Left ventricle myocardium inferior (tissue), 1 donor: ENCODE data around the gene HMCN2. TPM values are rescaled to one million over a fixed set of nuclear protein-coding genes. Genes with fewer than 3 reads are reported as not detected.
A peak's percentile ranks its signal among the peaks of the same experiment; 100 is the strongest.

Experiments
- DNase-seq: peaks from one replicate; pipeline ENCODE4 v3.0.0-alpha.2; 2020
- H3K27ac ChIP-seq: fragments of 200-600 bp; replicated peaks from 2 replicates; pipeline ENCODE4 v1.8.0; 2021
- H3K27me3 ChIP-seq: fragments of 200-600 bp; 2 replicates; pipeline ENCODE4 v1.8.0; 2021; ENCODE audit warnings: low read depth
- H3K36me3 ChIP-seq: fragments of 200-600 bp; 2 replicates; pipeline ENCODE4 v1.8.0; 2021
- H3K4me1 ChIP-seq: fragments of 200-600 bp; 2 replicates; pipeline ENCODE4 v1.8.0; 2021
- H3K4me3 ChIP-seq: fragments of 200-600 bp; 2 replicates; pipeline ENCODE4 v1.8.0; 2021; ENCODE audit warnings: mild to moderate bottlenecking, moderate library complexity
- H3K9me3 ChIP-seq: fragments of 200-600 bp; replicated peaks from 2 replicates; pipeline ENCODE4 v1.8.0; 2021
- intact Hi-C: fragments of 100-400 bp; cut with micrococcal nuclease; formaldehyde crosslinking; loops from one replicate; pipeline ENCODE4 v1.11.0; 2022
- total RNA-seq: library from RNA; stranded (reverse); fragmentation: NEBNext Ultra II Directional; extraction: Animal tissue kit (Norgen Biotek cat#: 25700); gene quantifications from one replicate; pipeline ENCODE4 v1.2.1, GENCODE V29; 2021
- TF ChIP-seq, protein P1 (sequence below): fragments of 200-600 bp; IDR thresholded peaks from 2 replicates; pipeline ENCODE4 v1.8.0; 2021; ENCODE audit warnings: antibody characterized with exemption, mild to moderate bottlenecking, borderline replicate concordance
- donor health status: DM: no; HTN: yes; CAD: no; lungs with severe emphysema.

Gene HMCN2
- total RNA-seq, 1 donor from 2014 or later, result 5.5 TPM

DNA sequence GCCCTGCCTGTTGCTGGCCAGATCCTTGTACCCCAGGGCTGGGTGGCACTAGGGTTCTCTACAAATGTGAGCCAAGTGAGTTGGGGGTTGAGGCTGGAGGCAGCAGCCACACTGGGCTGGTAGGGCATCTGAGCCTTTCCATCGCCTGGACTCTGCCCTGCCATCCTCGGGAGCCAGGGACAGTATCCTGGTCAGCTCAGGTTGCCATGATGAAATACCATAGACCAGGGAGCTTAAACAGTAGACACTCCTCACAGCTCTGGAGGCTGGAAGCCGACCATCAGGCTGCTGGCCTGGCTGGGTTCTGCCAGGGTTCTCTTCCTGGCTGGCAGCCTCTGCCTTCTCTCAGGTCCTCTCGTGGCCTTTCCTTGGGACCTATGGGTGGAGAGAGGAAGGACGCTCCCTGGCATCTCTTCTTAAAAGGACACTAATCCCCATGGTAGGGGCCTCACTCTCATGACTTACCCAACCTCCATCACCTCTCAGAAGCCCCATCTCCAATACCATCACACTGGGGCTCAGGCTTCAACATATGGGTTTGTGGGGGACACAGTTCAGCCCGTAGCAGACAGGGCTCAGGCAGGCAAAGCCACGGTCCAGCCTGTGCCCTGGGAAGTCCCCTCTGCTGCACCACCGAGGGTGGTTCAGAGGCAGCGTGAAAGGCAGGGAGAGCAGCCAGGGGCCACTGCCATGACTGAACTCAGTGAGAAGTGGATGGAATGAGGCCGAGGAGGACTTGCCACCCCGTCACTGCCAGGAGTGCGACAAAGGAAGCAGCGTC is 50.1 kb downstream of the HMCN2 start:
- peaks cover 22% of the 10 kb centered on the region for H3K4me1 ChIP-seq
- H3K9me3 ChIP-seq, result no peaks in the 10 kb centered on the region
- TF ChIP-seq, protein P1, sequence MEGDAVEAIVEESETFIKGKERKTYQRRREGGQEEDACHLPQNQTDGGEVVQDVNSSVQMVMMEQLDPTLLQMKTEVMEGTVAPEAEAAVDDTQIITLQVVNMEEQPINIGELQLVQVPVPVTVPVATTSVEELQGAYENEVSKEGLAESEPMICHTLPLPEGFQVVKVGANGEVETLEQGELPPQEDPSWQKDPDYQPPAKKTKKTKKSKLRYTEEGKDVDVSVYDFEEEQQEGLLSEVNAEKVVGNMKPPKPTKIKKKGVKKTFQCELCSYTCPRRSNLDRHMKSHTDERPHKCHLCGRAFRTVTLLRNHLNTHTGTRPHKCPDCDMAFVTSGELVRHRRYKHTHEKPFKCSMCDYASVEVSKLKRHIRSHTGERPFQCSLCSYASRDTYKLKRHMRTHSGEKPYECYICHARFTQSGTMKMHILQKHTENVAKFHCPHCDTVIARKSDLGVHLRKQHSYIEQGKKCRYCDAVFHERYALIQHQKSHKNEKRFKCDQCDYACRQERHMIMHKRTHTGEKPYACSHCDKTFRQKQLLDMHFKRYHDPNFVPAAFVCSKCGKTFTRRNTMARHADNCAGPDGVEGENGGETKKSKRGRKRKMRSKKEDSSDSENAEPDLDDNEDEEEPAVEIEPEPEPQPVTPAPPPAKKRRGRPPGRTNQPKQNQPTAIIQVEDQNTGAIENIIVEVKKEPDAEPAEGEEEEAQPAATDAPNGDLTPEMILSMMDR, result no peak
- H3K4me3 ChIP-seq, result no peak overlapping the region
- intact Hi-C loops, result no loop called here
- no peaks in the 10 kb centered on the region for H3K36me3 ChIP-seq
- no peak overlapping the region for H3K27ac ChIP-seq
- no peak for DNase-seq
- H3K27me3 ChIP-seq, result peaks cover 16% of the 10 kb centered on the region

DNA sequence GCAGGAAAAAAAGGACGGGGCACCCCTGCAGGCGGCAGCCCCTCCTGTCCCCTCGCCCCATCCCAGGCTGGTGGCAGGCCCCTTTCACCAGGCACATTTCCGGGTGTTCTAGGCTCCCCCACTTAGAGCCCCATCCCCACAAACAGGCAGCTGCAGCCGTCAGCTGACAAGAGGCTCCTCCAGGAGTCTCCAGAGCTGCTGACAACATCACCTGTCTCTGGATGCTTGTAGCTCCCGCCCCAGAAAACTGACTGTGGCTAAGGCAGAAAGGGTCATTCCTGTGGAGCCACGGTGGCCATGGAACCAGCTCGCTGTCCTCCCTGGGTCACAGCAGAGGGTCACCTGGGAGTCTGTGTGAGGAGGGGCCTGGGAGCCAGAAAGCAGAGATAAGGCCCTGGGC is 50.9 kb downstream of the HMCN2 start:
- intact Hi-C loops, result no loop called here
- H3K27ac ChIP-seq, result no peak overlapping the region
- TF ChIP-seq, protein P1, result no peak
- no peaks in the 10 kb centered on the region for H3K36me3 ChIP-seq
- H3K9me3 ChIP-seq, result no peaks in the 10 kb centered on the region
- no peak overlapping the region for H3K4me3 ChIP-seq
- DNase-seq, result no peak
- H3K27me3 ChIP-seq, result peaks cover 24% of the 10 kb centered on the region
- peaks cover 28% of the 10 kb centered on the region for H3K4me1 ChIP-seq

DNA sequence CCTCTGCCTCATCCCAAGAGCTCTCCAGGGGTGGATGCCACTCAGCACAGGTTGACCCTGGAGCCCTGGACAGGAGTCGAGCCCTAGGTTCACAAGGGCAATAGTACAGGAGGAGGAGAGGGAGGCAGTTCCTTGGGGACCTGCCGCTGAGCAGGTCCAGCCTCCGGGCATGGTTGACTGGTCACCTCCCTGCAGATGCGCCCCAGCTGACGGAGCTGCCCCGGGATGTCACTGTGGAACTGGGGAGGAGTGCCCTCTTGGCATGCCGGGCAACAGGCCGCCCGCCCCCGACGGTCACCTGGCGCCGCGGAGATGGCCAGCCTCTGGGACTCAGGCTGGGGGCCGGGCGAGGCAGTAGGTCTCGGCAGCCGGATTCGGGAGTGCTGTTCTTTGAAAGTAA is 53.7 kb downstream of the HMCN2 start:
- no peak for DNase-seq
- no peaks in the 10 kb centered on the region for H3K9me3 ChIP-seq
- no peak overlapping the region for H3K4me3 ChIP-seq
- intact Hi-C loops, result no loop called here
- H3K27ac ChIP-seq, result peak overlapping the region; percentile 73
- H3K27me3 ChIP-seq, result peaks cover 41% of the 10 kb centered on the region
- TF ChIP-seq, protein P1, result no peak
- peaks cover 15% of the 10 kb centered on the region for H3K4me1 ChIP-seq
- no peaks in the 10 kb centered on the region for H3K36me3 ChIP-seq

DNA sequence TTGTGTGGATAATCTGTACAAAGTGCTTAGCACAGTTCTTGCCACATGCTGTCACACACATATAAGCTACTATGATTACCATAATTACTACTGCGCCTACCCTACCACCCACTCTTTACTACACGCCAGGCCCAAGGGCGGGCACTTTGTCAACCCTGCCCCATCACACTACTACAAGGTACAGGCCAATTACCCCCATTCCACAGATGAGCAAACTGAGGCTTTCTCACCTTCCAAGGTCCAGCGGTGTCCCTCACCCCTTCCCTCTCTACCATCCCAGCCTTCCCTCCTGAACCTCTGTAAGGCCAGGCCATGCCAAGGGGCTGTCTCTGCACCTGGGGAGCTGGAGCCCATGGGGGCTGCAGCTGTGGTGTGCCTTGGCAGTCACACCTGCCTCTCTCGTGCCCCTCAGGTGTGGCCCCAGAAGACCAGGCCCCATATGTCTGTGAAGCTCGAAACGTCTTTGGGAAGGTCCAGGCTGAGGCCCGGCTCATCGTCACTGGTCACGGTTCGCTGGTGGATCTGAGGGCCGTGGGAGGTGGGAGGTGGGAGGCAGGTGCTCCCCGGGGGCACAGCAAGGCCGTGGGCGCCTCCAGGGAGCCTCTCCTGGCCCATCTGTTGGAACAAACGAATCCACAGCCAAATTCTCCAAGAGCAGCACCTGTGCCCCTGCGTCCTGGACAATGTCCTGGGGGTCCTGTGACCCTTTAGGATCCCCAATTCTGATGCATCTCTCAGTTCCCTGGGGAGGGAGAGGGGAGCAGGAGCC is 54.6 kb downstream of the HMCN2 start:
- H3K27me3 ChIP-seq, result peaks cover 49% of the 10 kb centered on the region
- no peak overlapping the region for H3K4me3 ChIP-seq
- intact Hi-C loops, result no loop called here
- H3K9me3 ChIP-seq, result no peaks in the 10 kb centered on the region
- no peak for DNase-seq
- H3K4me1 ChIP-seq, result peaks cover 11% of the 10 kb centered on the region
- no peak overlapping the region for H3K27ac ChIP-seq
- no peaks in the 10 kb centered on the region for H3K36me3 ChIP-seq
- TF ChIP-seq, protein P1, result no peak

DNA sequence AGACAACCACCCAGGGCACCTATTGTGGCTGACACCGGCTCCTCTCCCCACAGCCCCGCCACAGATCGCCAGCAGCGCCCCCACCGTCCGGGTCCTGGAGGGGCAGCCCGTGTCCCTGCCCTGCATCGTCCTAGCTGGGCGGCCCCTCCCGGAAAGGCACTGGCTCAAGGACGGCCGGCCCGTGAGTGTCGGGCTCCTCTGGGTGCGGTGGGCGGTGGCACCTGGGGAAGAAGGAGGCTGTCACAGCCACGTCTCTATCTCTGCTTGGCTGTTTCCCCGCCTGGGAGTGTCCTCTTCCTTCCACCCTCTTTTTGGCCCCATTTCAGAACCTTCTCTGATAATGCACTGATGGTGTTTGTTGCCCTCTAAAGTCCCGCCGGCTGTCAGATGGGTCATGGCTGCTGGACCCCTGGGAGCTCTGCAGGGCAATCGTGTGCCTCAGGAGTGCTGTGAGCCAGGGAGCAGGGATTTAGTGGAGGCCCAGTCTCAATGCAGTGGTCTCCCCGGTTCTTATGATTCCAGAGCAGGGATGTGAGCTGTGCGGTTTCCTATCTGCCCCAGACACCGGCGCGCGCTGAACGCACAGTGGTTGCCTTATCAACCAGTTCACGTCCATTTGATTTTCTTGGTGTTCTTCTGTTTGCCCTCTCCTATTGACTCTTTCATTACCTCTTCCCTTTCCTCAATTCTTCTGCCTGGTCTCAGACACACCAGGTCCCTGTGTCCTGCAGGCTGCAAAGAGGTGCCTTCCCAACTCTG is 55.3 kb downstream of the HMCN2 start:
- intact Hi-C loops, result no loop called here
- DNase-seq, result no peak
- Histone ChIP-seq H3K4me3 (peak overlapping the region; percentile 10), H3K27me3 (peaks cover 57% of the 10 kb centered on the region), H3K27ac (no peak overlapping the region), H3K36me3 (no peaks in the 10 kb centered on the region), H3K9me3 (no peaks in the 10 kb centered on the region), H3K4me1 (peaks cover 11% of the 10 kb centered on the region)
- TF ChIP-seq, protein P1, result peak; percentile 14
